Stimulated activated CD8-positive, alpha-beta memory T cell treated with anti-CD3 and anti-CD28 coated beads, Interleukin-4, amount 100 ng/mL, for 24 hours (primary cell): ENCODE data around the gene WDR45B.
"Not testable (repeated sequence)": the region's sequence is repeated elsewhere in the genome, so short reads cannot be mapped to it uniquely, and the experiment has no call there.

ENCODE experiments used
- DNase-seq: peaks from one replicate; pipeline ENCODE4 v3.0.0-alpha.2; 2020; ENCODE audit warnings: low read depth

WDR45B gene

DNA sequence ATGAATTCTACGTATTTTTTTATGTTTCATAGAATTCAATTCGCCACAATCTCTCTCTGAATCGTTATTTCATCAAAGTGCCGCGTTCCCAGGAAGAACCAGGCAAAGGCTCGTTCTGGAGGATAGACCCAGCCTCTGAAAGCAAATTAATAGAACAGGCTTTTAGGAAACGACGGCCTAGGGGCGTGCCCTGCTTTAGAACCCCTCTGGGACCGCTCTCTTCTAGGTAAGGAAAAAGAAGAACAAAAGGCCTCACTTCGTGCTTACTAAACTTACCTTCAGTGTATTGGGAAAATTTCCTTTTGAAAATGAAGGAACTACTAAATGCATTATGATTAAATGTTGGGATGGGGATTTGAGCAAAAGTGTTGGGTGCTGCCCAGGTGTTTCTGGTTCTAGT, 65.5 kb downstream of the WDR45B start:
- DNase-seq, result no peak

- DNase-seq, result no peak
These were observed 66.0 kb downstream of the WDR45B start for GRCh38 chr17:82582213-82582612.

- not testable (repeated sequence) for DNase-seq
These were observed 68.3 kb downstream of the WDR45B start for GRCh38 chr17:82579969-82580368.

- DNase-seq, result no peak
These were observed 70.9 kb downstream of the WDR45B start for GRCh38 chr17:82577300-82577699.

- DNase-seq, result not testable (repeated sequence)
These were observed 72.5 kb downstream of the WDR45B start for GRCh38 chr17:82575581-82576221.

DNA sequence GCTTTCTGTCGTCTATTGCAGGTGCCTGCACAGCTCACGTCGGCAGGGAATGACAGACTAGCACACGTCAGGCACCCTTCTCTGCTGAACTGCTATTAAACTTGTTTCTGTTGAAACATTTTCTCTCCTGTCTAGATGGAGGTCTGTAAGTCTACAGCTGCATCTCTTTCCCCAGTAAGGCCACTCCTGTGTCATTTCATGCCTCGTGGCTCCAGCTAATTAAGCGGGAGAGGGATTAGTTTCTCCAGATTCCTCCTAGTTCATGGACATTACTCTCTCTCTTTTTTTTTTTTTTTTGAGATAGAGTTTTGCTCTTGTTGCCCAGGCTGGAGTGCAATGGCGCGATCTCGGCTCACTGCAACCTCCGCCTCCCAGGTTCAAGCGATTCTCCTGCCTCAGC, 74.2 kb downstream of the WDR45B start:
- DNase-seq, result no peak

GRCh38 chr17:82571855-82572254, 76.4 kb downstream of the WDR45B start:
- DNase-seq, result no peak

GRCh38 chr17:82570277-82570676, 78.0 kb downstream of the WDR45B start:
- no peak for DNase-seq

DNA sequence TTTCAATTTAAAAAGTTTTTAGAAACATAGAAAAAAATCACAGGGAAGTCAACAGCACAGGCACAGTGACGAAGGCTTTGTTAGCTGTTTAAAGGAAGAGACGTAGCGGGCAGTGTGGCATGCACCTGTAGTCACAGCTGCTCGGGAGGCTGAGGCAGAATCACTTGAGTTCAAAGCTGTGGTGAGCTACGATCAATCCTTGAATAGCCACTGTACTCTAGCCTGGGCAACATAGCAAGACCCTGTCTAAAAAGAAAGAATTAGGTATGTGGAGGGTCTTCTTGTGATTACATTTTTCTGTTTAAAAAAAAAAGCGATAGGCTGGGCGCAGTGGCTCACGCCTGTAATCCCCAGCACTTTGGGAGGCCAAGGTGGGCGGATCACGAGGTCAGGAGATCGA, 78.6 kb downstream of the WDR45B start:
- DNase-seq, result no peak

DNA sequence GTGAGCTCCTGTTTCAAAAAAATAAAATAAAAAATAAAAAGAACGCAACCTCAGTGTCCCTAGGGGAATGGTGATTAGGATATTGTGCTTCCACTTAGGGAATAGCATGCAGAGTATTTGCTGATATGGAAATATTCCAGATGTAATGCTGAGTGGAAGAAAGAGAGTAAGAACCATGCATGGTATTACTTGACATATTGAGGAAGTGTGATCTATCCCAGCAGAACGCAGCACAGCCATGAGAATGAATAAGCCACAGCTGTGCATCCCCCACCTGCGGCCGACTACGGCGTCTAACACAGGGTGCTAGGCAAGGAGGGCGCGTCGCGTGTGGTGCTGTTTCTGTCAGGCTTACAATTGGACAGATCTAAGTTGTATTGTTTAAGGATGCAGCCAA, 79.2 kb downstream of the WDR45B start:
- DNase-seq, result no peak

DNA sequence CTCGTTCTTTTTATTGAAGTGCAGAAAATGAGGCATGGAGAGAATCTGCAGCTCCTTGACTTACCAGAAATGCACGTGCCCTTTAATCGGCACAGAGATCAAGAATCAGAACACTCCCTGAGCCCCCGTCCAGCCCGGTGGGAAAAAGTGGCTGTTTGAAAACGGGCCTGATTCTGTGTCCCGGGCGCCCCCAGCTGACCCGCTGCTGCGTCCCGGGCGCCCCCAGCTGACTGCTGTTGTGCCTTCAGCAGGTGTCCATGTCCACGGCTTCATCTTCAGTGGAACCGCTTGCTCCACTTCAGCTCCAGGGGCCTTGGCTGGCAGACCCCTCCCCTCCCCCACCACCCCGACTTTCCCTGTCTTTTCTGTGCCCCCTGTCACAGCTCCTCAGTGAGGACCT, 81.0 kb downstream of the WDR45B start:
- DNase-seq, result no peak

GRCh38 chr17:82566129-82566960, 81.9 kb downstream of the WDR45B start:
- no peak for DNase-seq

GRCh38 chr17:82565551-82565950, 82.7 kb downstream of the WDR45B start:
- no peak for DNase-seq
